Breast epithelium (tissue), 4 donors: ENCODE measurements around the gene WSCD1. TPM values are rescaled to one million over a fixed set of nuclear protein-coding genes. Genes with fewer than 3 reads are reported as not detected.

ENCODE experiments used
- DNase-seq, 2 donors: peaks; one replicate each; pipeline ENCODE4 v3.0.0-alpha.2; 2019; ENCODE audit warnings: low spot score in 2 of 2
- H3K27ac ChIP-seq, 2 donors: fragments of 200-600 bp; sonication (generic) in 1 of 2; one replicate each; pipeline ENCODE4 v1.5.1; 2016 to 2019; ENCODE audit warnings: mild to moderate bottlenecking in 1 of 2
- H3K27me3 ChIP-seq, 2 donors: fragments of 200-600 bp; sonication (generic) in 1 of 2; one replicate each; pipeline versions ENCODE4 v1.5.1 to v1.6.0; 2017 to 2019; ENCODE audit warnings: control low read depth in 1 of 2, mild to moderate bottlenecking in 1 of 2
- H3K36me3 ChIP-seq: fragments of 200-600 bp; one replicate; pipeline ENCODE4 v1.5.1; 2019
- H3K4me1 ChIP-seq, 2 donors: fragments of 200-600 bp; sonication (generic); one replicate each; pipeline ENCODE4 v1.5.1; 2016 to 2019; ENCODE audit warnings: control low read depth in 1 of 2
- H3K4me3 ChIP-seq, 3 donors: fragments of 200-600 bp; sonication (generic); 1 replicate in 2 of 3; 2 replicates in 1 of 3; pipeline ENCODE4 v1.5.1; 2016 to 2019; ENCODE audit warnings: mild to moderate bottlenecking in 3 of 3, moderate library complexity in 2 of 3
- H3K9me3 ChIP-seq, 2 donors: fragments of 200-600 bp; sonication (generic) in 1 of 2; one replicate each; pipeline ENCODE4 v1.5.1; 2016 to 2019; ENCODE audit warnings: control low read depth in 1 of 2
- CTCF ChIP-seq, 3 donors: fragments of 450-650 bp; IDR thresholded peaks; one replicate each; pipeline ENCODE4 v1.5.1; 2016 to 2017; ENCODE audit warnings: antibody characterized with exemption in 3 of 3, mild to moderate bottlenecking in 3 of 3, moderate library complexity in 3 of 3
- POLR2A ChIP-seq: fragments of 450-650 bp; IDR thresholded peaks from one replicate; pipeline ENCODE4 v1.6.1; 2016; ENCODE audit warnings: antibody characterized with exemption, mild to moderate bottlenecking, moderate library complexity
- POLR2AphosphoS5 ChIP-seq, 3 donors: sonication (generic); formaldehyde crosslinking; IDR thresholded peaks; one replicate each; pipeline ENCODE4 v1.6.1; 2017; ENCODE audit warnings: antibody characterized with exemption in 3 of 3
- intact Hi-C: fragments of 100-400 bp; cut with DNase I; formaldehyde crosslinking; loops from one replicate; pipeline ENCODE4 v1.15.1; 2023; ENCODE audit warnings: low total_unique reads
- total RNA-seq, 3 donors: library from RNA; depleted of rRNA; stranded (reverse); fragments of >200 nt; gene quantifications; one replicate each; pipeline ENCODE4 v1.1.0, GENCODE V29; 2016

The WSCD1 gene
- total RNA-seq, 3 donors from 2014 or later = 0.88 to 2.2 (median 2.0) TPM

- Histone ChIP-seq H3K4me3 (no peak overlapping the region), H3K4me1 (no peaks in the 10 kb centered on the region), H3K27me3 (no peaks in the 10 kb centered on the region), H3K36me3 (no peaks in the 10 kb centered on the region), H3K27ac (no peak overlapping the region), H3K9me3 (no peaks in the 10 kb centered on the region)
- peak in 1 of 2 donors; percentile 2 for DNase-seq
- intact Hi-C loops = no loop called here
- TF ChIP-seq POLR2A (no peak), POLR2AphosphoS5 (IDR thresholded peaks at IDR 0.05) (no peak), CTCF (IDR thresholded peaks at IDR 0.05) (no peak)
Measured at GRCh38 chr17:6094453-6094852, 24.3 kb downstream of the WSCD1 start.

- DNase-seq = no peak
Measured at GRCh38 chr17:6094926-6095325, 24.7 kb downstream of the WSCD1 start.

GRCh38 chr17:6095501-6095900, 25.3 kb downstream of the WSCD1 start:
- Histone ChIP-seq H3K9me3 (no peaks in the 10 kb centered on the region), H3K4me3 (no peak overlapping the region), H3K36me3 (no peaks in the 10 kb centered on the region), H3K4me1 (no peaks in the 10 kb centered on the region), H3K27me3 (no peaks in the 10 kb centered on the region), H3K27ac (no peak overlapping the region)
- TF ChIP-seq CTCF (IDR thresholded peaks at IDR 0.05) (no peak), POLR2AphosphoS5 (IDR thresholded peaks at IDR 0.05) (no peak), POLR2A (no peak)
- DNase-seq = peak in 1 of 2 donors; percentile 42
- intact Hi-C loops = no loop called here

More at GRCh38 chr17:6094926-6095325, 24.7 kb downstream of the WSCD1 start:
- Histone ChIP-seq H3K36me3 (no peaks in the 10 kb centered on the region), H3K4me1 (no peaks in the 10 kb centered on the region), H3K4me3 (no peak overlapping the region), H3K9me3 (no peaks in the 10 kb centered on the region), H3K27me3 (no peaks in the 10 kb centered on the region), H3K27ac (no peak overlapping the region)
- intact Hi-C loops = no loop called here
- TF ChIP-seq POLR2A (no peak), CTCF (IDR thresholded peaks at IDR 0.05) (no peak), POLR2AphosphoS5 (IDR thresholded peaks at IDR 0.05) (no peak)

- no peak overlapping the region for H3K4me3 ChIP-seq
- H3K9me3 ChIP-seq = no peaks in the 10 kb centered on the region
- DNase-seq = peak in 1 of 2 donors; percentile 27
- H3K27ac ChIP-seq = no peak overlapping the region
- H3K27me3 ChIP-seq = no peaks in the 10 kb centered on the region
- TF ChIP-seq POLR2AphosphoS5 (IDR thresholded peaks at IDR 0.05) (no peak), CTCF (IDR thresholded peaks at IDR 0.05) (no peak), POLR2A (no peak)
- no peaks in the 10 kb centered on the region for H3K36me3 ChIP-seq
- intact Hi-C loops = no loop called here
- no peaks in the 10 kb centered on the region for H3K4me1 ChIP-seq
Measured at GRCh38 chr17:6096201-6097004, 26.2 kb downstream of the WSCD1 start.

GRCh38 chr17:6097005-6097279, 26.8 kb downstream of the WSCD1 start:
- Histone ChIP-seq H3K4me1 (no peaks in the 10 kb centered on the region), H3K36me3 (no peaks in the 10 kb centered on the region), H3K27ac (no peak overlapping the region), H3K4me3 (no peak overlapping the region), H3K27me3 (no peaks in the 10 kb centered on the region), H3K9me3 (no peaks in the 10 kb centered on the region)
- no peak for TF ChIP-seq POLR2A
- DNase-seq = peak in 1 of 2 donors; percentile 34
- intact Hi-C loops = no loop called here
